SU-DHL-6 (cell line): ENCODE results near the gene SPDYE3.

Experiments used
- H2AFZ ChIP-seq: fragments of 200-600 bp; sonication (generic); 2 replicates; pipeline ENCODE4 v1.6.1; 2014; ENCODE audit warnings: low read depth, mild to moderate bottlenecking, moderate library complexity, mixed read lengths, antibody characterized with exemption, low read length; ENCODE audit not compliant: severe bottlenecking
- H3F3A ChIP-seq: fragments of 200-600 bp; shearing (Covaris generic); 2 replicates; pipeline ENCODE4 v1.6.0; 2016; ENCODE audit warnings: antibody characterized with exemption, mild to moderate bottlenecking; ENCODE audit not compliant: insufficient read depth
- H3K27ac ChIP-seq: fragments of 200-600 bp; sonication (generic); 2 replicates; pipeline ENCODE4 v1.5.1; 2016; ENCODE audit warnings: low read depth, mild to moderate bottlenecking, low read length, moderate library complexity, mixed read lengths
- H3K27me3 ChIP-seq: fragments of 200-600 bp; sonication (generic), shearing (Covaris generic); 2 replicates; pipeline ENCODE4 v1.6.0; 2014; ENCODE audit warnings: mild to moderate bottlenecking, low read length
- H3K36me3 ChIP-seq: fragments of 200-600 bp; sonication (generic); 2 replicates; pipeline ENCODE4 v1.6.1; 2014; ENCODE audit warnings: mild to moderate bottlenecking, low read length, mixed read lengths
- H3K4me2 ChIP-seq: fragments of 300-600, 200-600 bp; shearing (Covaris generic), sonication (generic); 2 replicates; pipeline ENCODE4 v1.6.0; 2014; ENCODE audit warnings: low read length, low read depth, mild to moderate bottlenecking; ENCODE audit not compliant: poor library complexity, severe bottlenecking
- H3K4me3 ChIP-seq: fragments of 200-600 bp; sonication (generic); 2 replicates; pipeline ENCODE4 v1.5.1; 2014; ENCODE audit warnings: antibody characterized with exemption, low read length, mild to moderate bottlenecking, mixed read lengths; ENCODE audit not compliant: insufficient read depth, poor library complexity, severe bottlenecking
- H3K79me2 ChIP-seq: fragments of 200-600 bp; sonication (generic); 2 replicates; pipeline ENCODE4 v1.6.1; 2014; ENCODE audit warnings: mild to moderate bottlenecking, low read length, moderate library complexity; ENCODE audit not compliant: insufficient read depth
- H3K9ac ChIP-seq: fragments of 200-600 bp; sonication (generic); 2 replicates; pipeline ENCODE4 v1.7.0; 2014; ENCODE audit warnings: mild to moderate bottlenecking, low read length
- H3K9me2 ChIP-seq: fragments of 200-600 bp; sonication (generic); replicated peaks from 2 replicates; pipeline ENCODE4 v1.6.1; 2014; ENCODE audit warnings: low read length; ENCODE audit not compliant: insufficient read depth
- H3K9me3 ChIP-seq: fragments of 200-600 bp; sonication (generic); 2 replicates; pipeline ENCODE4 v1.6.1; 2014; ENCODE audit warnings: low read length, mixed read lengths; ENCODE audit not compliant: insufficient read depth
- H4K20me1 ChIP-seq: fragments of 200-600 bp; sonication (generic); 2 replicates; pipeline ENCODE4 v1.6.1; 2014; ENCODE audit warnings: low read depth, mild to moderate bottlenecking, antibody characterized with exemption, low read length, moderate library complexity, mixed read lengths
- CTCF ChIP-seq: fragments of 200-600 bp; sonication (generic); IDR thresholded peaks from one replicate; pipeline ENCODE4 v1.5.1; 2017; ENCODE audit warnings: antibody characterized with exemption, mild to moderate bottlenecking, low read length, moderate library complexity; ENCODE audit not compliant: insufficient read depth, poor library complexity, severe bottlenecking
- EZH2phosphoT487 ChIP-seq: fragments of 200-600 bp; sonication (generic), shearing (Covaris generic); conservative IDR thresholded peaks from 2 replicates; pipeline ENCODE4 v1.6.1; 2018; ENCODE audit warnings: mild to moderate bottlenecking, antibody characterized with exemption, low read length, moderate library complexity, mixed read lengths

The SPDYE3 gene

GRCh38 chr7:100366411-100367250 is 59.1 kb downstream of the SPDYE3 start:
- no peak overlapping the region for H3K4me3 ChIP-seq
- H3K4me2 ChIP-seq, result peak overlapping the region; percentile 3
- no peaks in the 10 kb centered on the region for H3K79me2 ChIP-seq
- peaks cover 17% of the 10 kb centered on the region; the same call in 1 of the 2 replicates for H3K36me3 ChIP-seq
- H4K20me1 ChIP-seq, result no peaks in the 10 kb centered on the region
- H3K27ac ChIP-seq, result peak overlapping the region; percentile 87
- H3K9me3 ChIP-seq, result no peaks in the 10 kb centered on the region
- peak overlapping the region; percentile 11; the same call in 1 of the 2 replicates for H3K9ac ChIP-seq
- no peak for TF ChIP-seq CTCF
- TF ChIP-seq EZH2phosphoT487, result no peak
- no peaks in the 10 kb centered on the region for H3K9me2 ChIP-seq
- peaks cover 59% of the 10 kb centered on the region for H3F3A ChIP-seq
- no peaks in the 10 kb centered on the region for H3K27me3 ChIP-seq
- no peak overlapping the region for H2AFZ ChIP-seq

GRCh38 chr7:100367251-100367620 is 59.7 kb downstream of the SPDYE3 start:
- no peaks in the 10 kb centered on the region for H3K9me3 ChIP-seq
- no peaks in the 10 kb centered on the region for H3K79me2 ChIP-seq
- H3F3A ChIP-seq, result peaks cover 56% of the 10 kb centered on the region
- no peak overlapping the region for H3K4me3 ChIP-seq
- H3K9me2 ChIP-seq, result no peaks in the 10 kb centered on the region
- TF ChIP-seq EZH2phosphoT487 (no peak), CTCF (no peak)
- no peaks in the 10 kb centered on the region for H4K20me1 ChIP-seq
- peak overlapping the region; percentile 87 for H3K27ac ChIP-seq
- no peak overlapping the region for H3K4me2 ChIP-seq
- H3K27me3 ChIP-seq, result no peaks in the 10 kb centered on the region
- 0 out of 2 replicates have a peak overlapping the region, but pooled peaks have one; percentile 11 for H3K9ac ChIP-seq
- H2AFZ ChIP-seq, result no peak overlapping the region
- H3K36me3 ChIP-seq, result peaks cover 11% of the 10 kb centered on the region; the same call in 1 of the 2 replicates

- Histone ChIP-seq H3K4me3 (no peak overlapping the region), H3K36me3 (peaks cover 7% of the 10 kb centered on the region; the same call in 1 of the 2 replicates), H3K4me2 (peak overlapping the region; percentile 8), H3F3A (peaks cover 54% of the 10 kb centered on the region), H3K9me3 (no peaks in the 10 kb centered on the region), H3K27me3 (no peaks in the 10 kb centered on the region), H3K9ac (peak overlapping the region; percentile 41; the same call in 1 of the 2 replicates), H3K9me2 (no peaks in the 10 kb centered on the region), H3K27ac (peak overlapping the region; percentile 87), H2AFZ (no peak overlapping the region), H3K79me2 (no peaks in the 10 kb centered on the region), H4K20me1 (no peaks in the 10 kb centered on the region)
- TF ChIP-seq CTCF (no peak), EZH2phosphoT487 (no peak)
These were observed 60.4 kb downstream of the SPDYE3 start for GRCh38 chr7:100367676-100368613.
